Activated CD4-positive, alpha-beta T cell treated with anti-CD3 and anti-CD28 coated beads, Interleukin-2, amount 10 ng/mL, durations not matched to agents 7 days and 5 days (primary cell): ENCODE measurements around the gene SNTG2. TPM values are rescaled to one million over a fixed set of nuclear protein-coding genes. Genes with fewer than 3 reads are reported as not detected.

Source experiments
- CTCF ChIA-PET: fragments of 350-600 bp; sonication (Branson Sonifier 250); formaldehyde crosslinking; loops from one replicate; lab custom pipeline; 2021; ENCODE audit warnings: antibody characterized with exemption; lab: Charles Lee
- POLR2A ChIA-PET: fragments of 350-600 bp; sonication (Branson Sonifier 250); formaldehyde crosslinking; loops from one replicate; lab custom pipeline; 2021; ENCODE audit warnings: antibody characterized with exemption; lab: Charles Lee
- DNase-seq: peaks from one replicate; pipeline ENCODE4 v3.0.0-alpha.2; 2020
- H3K27ac Mint-ChIP-seq: one replicate; pipeline ENCODE4 v1.8.0; 2021; ENCODE audit warnings: mild to moderate bottlenecking, moderate library complexity, mixed read lengths
- H3K27me3 Mint-ChIP-seq: one replicate; pipeline ENCODE4 v1.8.0; 2021; ENCODE audit warnings: mixed read lengths
- H3K36me3 Mint-ChIP-seq: one replicate; pipeline ENCODE4 v1.8.0; 2021; ENCODE audit warnings: low read depth, mixed read lengths
- H3K4me1 Mint-ChIP-seq: one replicate; pipeline ENCODE4 v1.8.0; 2021; ENCODE audit warnings: mixed read lengths
- H3K4me3 Mint-ChIP-seq: one replicate; pipeline ENCODE4 v1.8.0; 2021; ENCODE audit warnings: mild to moderate bottlenecking, moderate library complexity, mixed read lengths
- H3K9me3 Mint-ChIP-seq: one replicate; pipeline ENCODE4 v1.8.0; 2021; ENCODE audit warnings: mixed read lengths
- total RNA-seq, 2 experiments: library from RNA; stranded (reverse); gene quantifications; one replicate each; pipeline ENCODE4 v1.2.3, GENCODE V29; 2021

SNTG2 gene
- total RNA-seq, 2 experiments from 2014 or later, result not detected

- POLR2A ChIA-PET, result no interaction called here
- H3K4me3 Mint-ChIP-seq, result no peak overlapping the region
- H3K36me3 Mint-ChIP-seq, result peaks cover 16% of the 10 kb centered on the region
- peak; percentile 33 for DNase-seq
- CTCF ChIA-PET, result no interaction called here
- peaks cover 34% of the 10 kb centered on the region for H3K9me3 Mint-ChIP-seq
- no peaks in the 10 kb centered on the region for H3K27me3 Mint-ChIP-seq
- H3K4me1 Mint-ChIP-seq, result peaks cover 22% of the 10 kb centered on the region
- peak overlapping the region; percentile 91 for H3K27ac Mint-ChIP-seq
Observed at GRCh38 chr2:1162768-1163584, 212.3 kb downstream of the SNTG2 start.

DNA sequence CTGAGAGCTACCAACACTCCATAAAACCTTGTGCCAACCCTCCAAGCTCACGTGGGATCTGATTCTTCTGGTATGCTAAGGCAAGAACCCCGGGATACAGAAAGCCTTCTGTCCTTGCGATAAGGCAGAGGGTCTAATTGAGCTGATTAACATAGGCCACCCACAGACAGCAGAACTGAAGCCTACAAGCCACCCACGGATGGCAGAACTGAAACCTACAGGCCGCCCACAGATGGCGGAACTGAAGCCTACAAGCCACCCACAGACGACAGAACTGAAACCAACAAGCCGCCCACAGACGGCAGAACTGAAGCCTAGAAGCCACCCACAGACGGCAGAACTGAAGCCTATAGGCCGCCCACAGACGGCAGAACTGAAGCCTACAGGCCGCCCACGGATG, 216.3 kb downstream of the SNTG2 start:
- Mint-ChIP-seq H3K27ac (no peak overlapping the region), H3K4me1 (peaks cover 20% of the 10 kb centered on the region), H3K4me3 (no peak overlapping the region), H3K27me3 (no peaks in the 10 kb centered on the region), H3K36me3 (peaks cover 13% of the 10 kb centered on the region), H3K9me3 (peaks cover 34% of the 10 kb centered on the region)
- no peak for DNase-seq
- CTCF ChIA-PET, result no interaction called here
- POLR2A ChIA-PET, result no interaction called here

DNA sequence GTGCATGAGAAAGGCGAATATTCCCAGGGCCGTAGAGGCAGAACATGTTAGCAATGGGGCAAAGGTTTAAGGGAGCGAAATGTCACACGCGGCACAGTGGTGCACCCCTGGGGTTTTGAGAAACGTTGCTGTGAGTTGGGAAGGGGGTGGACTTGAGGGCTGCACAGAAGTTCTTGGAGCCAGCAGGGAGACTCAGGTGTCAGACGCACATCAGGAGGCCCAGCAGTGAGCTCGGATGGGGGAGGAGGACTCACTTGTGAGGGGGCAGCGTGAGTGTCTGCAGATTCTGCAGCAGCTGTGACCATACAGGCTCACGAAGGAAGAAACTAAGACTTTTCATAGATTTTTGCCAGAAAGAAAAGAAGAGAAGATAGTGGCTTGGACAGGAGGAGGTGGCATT, 218.2 kb downstream of the SNTG2 start:
- H3K4me3 Mint-ChIP-seq, result no peak overlapping the region
- peak overlapping the region; percentile 66 for H3K27ac Mint-ChIP-seq
- peaks cover 1% of the 10 kb centered on the region for H3K36me3 Mint-ChIP-seq
- no peaks in the 10 kb centered on the region for H3K27me3 Mint-ChIP-seq
- no peak for DNase-seq
- POLR2A ChIA-PET, result no interaction called here
- H3K4me1 Mint-ChIP-seq, result peaks cover 6% of the 10 kb centered on the region
- CTCF ChIA-PET, result no interaction called here
- peaks cover 17% of the 10 kb centered on the region for H3K9me3 Mint-ChIP-seq

DNA sequence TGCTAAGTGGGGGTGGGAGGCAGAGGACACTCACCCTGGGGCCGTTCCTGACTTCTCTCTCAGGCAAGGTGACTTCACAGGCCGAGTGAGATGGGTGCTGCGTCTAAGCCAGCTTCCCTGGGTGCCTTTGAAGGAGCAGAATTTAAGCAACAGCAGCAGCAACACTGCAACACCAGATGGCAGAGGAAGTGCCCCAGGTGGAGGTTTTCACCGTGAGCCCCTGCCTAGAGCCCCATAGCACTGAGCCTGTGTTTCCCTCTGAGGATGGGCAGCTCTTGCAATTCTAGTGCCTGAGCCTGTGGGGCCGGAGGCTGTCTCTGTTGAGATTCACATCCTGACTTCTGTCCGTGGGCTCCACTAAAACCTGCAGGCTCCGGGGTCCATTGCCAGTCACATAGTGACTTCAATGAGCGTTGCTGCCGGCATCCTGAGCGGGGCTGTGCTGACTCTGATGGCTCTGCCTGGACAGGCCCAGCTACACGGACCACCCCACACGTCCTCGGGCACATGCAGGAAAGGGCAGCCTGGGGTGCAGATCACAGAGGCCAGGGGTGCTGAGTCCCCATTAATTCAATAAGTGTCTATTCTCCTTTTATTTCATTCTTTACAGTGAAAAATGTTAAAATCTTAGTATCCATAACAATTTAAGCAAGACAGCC, 218.8 kb downstream of the SNTG2 start:
- ChIA-PET POLR2A (no interaction called here), CTCF (no interaction called here)
- no peak overlapping the region for H3K27ac Mint-ChIP-seq
- peaks cover 15% of the 10 kb centered on the region for H3K9me3 Mint-ChIP-seq
- no peak overlapping the region for H3K4me3 Mint-ChIP-seq
- peaks cover 4% of the 10 kb centered on the region for H3K4me1 Mint-ChIP-seq
- DNase-seq, result no peak
- no peaks in the 10 kb centered on the region for H3K27me3 Mint-ChIP-seq
- no peaks in the 10 kb centered on the region for H3K36me3 Mint-ChIP-seq

- CTCF ChIA-PET, result no interaction called here
- peaks cover 12% of the 10 kb centered on the region for H3K9me3 Mint-ChIP-seq
- H3K4me3 Mint-ChIP-seq, result no peak overlapping the region
- DNase-seq, result no peak
- H3K36me3 Mint-ChIP-seq, result no peaks in the 10 kb centered on the region
- no peak overlapping the region for H3K27ac Mint-ChIP-seq
- no peaks in the 10 kb centered on the region for H3K4me1 Mint-ChIP-seq
- H3K27me3 Mint-ChIP-seq, result no peaks in the 10 kb centered on the region
- POLR2A ChIA-PET, result no interaction called here
Observed at GRCh38 chr2:1170241-1170640, 219.6 kb downstream of the SNTG2 start.

GRCh38 chr2:1170711-1171110, 220.1 kb downstream of the SNTG2 start:
- CTCF ChIA-PET, result no interaction called here
- H3K4me3 Mint-ChIP-seq, result no peak overlapping the region
- peaks cover 8% of the 10 kb centered on the region for H3K9me3 Mint-ChIP-seq
- POLR2A ChIA-PET, result no interaction called here
- no peaks in the 10 kb centered on the region for H3K4me1 Mint-ChIP-seq
- no peaks in the 10 kb centered on the region for H3K36me3 Mint-ChIP-seq
- DNase-seq, result no peak
- no peaks in the 10 kb centered on the region for H3K27me3 Mint-ChIP-seq
- H3K27ac Mint-ChIP-seq, result no peak overlapping the region

GRCh38 chr2:1173528-1173927, 222.9 kb downstream of the SNTG2 start:
- no peak overlapping the region for H3K4me3 Mint-ChIP-seq
- DNase-seq, result no peak
- H3K27me3 Mint-ChIP-seq, result peaks cover 1% of the 10 kb centered on the region
- no peaks in the 10 kb centered on the region for H3K4me1 Mint-ChIP-seq
- POLR2A ChIA-PET, result no interaction called here
- H3K9me3 Mint-ChIP-seq, result peaks cover 2% of the 10 kb centered on the region
- no peak overlapping the region for H3K27ac Mint-ChIP-seq
- no peaks in the 10 kb centered on the region for H3K36me3 Mint-ChIP-seq
- CTCF ChIA-PET, result interaction anchor here (1.0 kb wide), 1 partner anchor 10 kb away, joined by 3 read pairs; no protein-coding TSS in a partner anchor

DNA sequence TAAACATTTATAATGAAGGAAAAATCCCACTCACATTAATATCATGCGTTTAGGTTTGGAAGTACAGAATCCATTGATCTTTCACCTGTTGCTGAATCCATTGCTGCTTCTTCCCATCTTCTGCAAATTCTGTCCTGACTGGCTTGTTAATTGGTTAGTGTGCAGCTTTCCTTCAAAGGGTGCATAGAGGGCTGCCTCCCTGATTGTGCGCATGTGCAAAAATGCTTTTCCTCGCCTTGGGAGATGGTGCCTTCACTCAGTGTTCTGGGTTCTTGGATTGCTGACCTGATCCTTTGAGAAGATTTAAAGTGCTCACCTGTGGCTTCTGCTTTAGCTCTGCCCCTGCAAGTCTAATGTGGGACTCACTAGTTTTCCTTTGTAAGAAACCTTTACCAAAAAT, 231.2 kb downstream of the SNTG2 start:
- peaks cover 14% of the 10 kb centered on the region for H3K9me3 Mint-ChIP-seq
- H3K4me1 Mint-ChIP-seq, result no peaks in the 10 kb centered on the region
- no peaks in the 10 kb centered on the region for H3K27me3 Mint-ChIP-seq
- no peak for DNase-seq
- ChIA-PET CTCF (no interaction called here), POLR2A (no interaction called here)
- no peaks in the 10 kb centered on the region for H3K36me3 Mint-ChIP-seq
- H3K27ac Mint-ChIP-seq, result no peak overlapping the region
- no peak overlapping the region for H3K4me3 Mint-ChIP-seq

DNA sequence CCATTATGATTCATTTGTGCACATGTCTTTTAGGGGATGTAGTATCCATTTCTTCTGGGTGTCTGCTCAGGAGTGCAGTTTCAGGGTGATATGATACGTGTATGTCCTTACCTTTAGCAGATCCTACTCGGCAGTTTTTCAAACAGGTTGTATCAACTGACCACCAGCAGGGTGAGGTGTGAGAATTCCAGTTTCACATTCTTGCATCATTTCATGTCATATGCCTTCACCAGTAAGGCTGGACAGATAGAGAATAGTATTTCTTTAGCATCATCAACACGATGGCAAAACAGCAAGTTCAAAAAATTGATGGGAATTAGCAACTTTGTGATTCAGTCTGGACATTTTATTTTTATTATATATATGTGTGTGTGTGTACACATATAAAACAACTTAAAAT, 232.7 kb downstream of the SNTG2 start:
- POLR2A ChIA-PET, result no interaction called here
- Mint-ChIP-seq H3K4me3 (no peak overlapping the region), H3K27ac (no peak overlapping the region), H3K27me3 (no peaks in the 10 kb centered on the region), H3K9me3 (peaks cover 12% of the 10 kb centered on the region), H3K4me1 (no peaks in the 10 kb centered on the region), H3K36me3 (no peaks in the 10 kb centered on the region)
- DNase-seq, result no peak
- CTCF ChIA-PET, result no interaction called here

GRCh38 chr2:1186421-1186820, 235.8 kb downstream of the SNTG2 start:
- POLR2A ChIA-PET, result no interaction called here
- Mint-ChIP-seq H3K27ac (no peak overlapping the region), H3K4me1 (no peaks in the 10 kb centered on the region), H3K27me3 (no peaks in the 10 kb centered on the region), H3K36me3 (no peaks in the 10 kb centered on the region), H3K9me3 (peaks cover 12% of the 10 kb centered on the region), H3K4me3 (no peak overlapping the region)
- DNase-seq, result no peak
- CTCF ChIA-PET, result no interaction called here

DNA sequence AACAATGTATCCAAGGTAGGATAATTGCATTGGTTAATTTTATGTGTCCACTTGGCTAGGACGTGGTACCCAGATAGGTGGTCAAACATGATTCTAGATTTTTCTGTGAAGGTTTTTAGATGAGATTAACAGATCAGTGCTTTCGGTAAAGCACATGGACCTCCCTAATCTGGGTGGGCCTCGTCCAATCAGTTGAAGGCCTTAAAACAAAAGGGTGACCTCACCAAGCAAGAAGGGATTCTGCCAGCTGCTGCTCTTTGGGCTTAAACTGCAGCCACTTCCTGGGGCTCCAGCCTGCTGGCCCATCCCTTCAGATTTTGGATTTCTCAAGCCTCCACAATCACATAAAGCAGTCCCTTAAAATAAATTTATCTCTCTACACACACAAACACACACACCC, 236.5 kb downstream of the SNTG2 start:
- Mint-ChIP-seq H3K27me3 (no peaks in the 10 kb centered on the region), H3K4me1 (no peaks in the 10 kb centered on the region), H3K4me3 (no peak overlapping the region), H3K9me3 (peaks cover 12% of the 10 kb centered on the region), H3K27ac (no peak overlapping the region), H3K36me3 (no peaks in the 10 kb centered on the region)
- DNase-seq, result no peak
- ChIA-PET CTCF (no interaction called here), POLR2A (no interaction called here)

GRCh38 chr2:1192121-1192520, 241.5 kb downstream of the SNTG2 start:
- ChIA-PET CTCF (no interaction called here), POLR2A (no interaction called here)
- Mint-ChIP-seq H3K27ac (no peak overlapping the region), H3K4me1 (no peaks in the 10 kb centered on the region), H3K27me3 (no peaks in the 10 kb centered on the region), H3K36me3 (peaks cover 4% of the 10 kb centered on the region), H3K4me3 (no peak overlapping the region), H3K9me3 (peaks cover 13% of the 10 kb centered on the region)
- DNase-seq, result no peak

DNA sequence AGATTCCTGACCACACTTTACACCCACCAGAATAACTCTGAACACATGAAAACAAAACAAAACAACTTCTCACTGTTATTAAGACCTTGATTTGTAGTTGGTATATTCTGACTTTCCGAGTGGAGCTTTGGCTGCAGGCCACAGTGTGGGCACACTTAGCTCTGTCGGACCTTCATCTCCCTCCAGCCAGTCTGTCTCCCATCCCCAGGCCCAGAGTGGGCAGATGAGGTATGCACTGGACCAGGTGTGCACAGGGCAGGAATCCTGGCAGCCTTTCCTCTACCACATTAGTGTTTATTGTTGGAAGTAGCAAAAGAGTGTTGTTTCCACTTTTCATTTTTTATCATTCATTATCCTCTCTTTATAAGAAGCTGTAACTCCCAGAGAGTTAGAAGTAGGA, 243.2 kb downstream of the SNTG2 start:
- H3K27me3 Mint-ChIP-seq, result no peaks in the 10 kb centered on the region
- ChIA-PET CTCF (no interaction called here), POLR2A (no interaction called here)
- H3K36me3 Mint-ChIP-seq, result peaks cover 4% of the 10 kb centered on the region
- DNase-seq, result no peak
- peaks cover 13% of the 10 kb centered on the region for H3K9me3 Mint-ChIP-seq
- H3K27ac Mint-ChIP-seq, result no peak overlapping the region
- no peaks in the 10 kb centered on the region for H3K4me1 Mint-ChIP-seq
- H3K4me3 Mint-ChIP-seq, result no peak overlapping the region
